ENCODE measurements around the gene RCN2. TPM values are rescaled to one million over a fixed set of nuclear protein-coding genes. Genes with fewer than 3 reads are reported as not detected.

RCN2 gene
- total and polyA plus RNA-seq, 2 donors (not counting 3 experiments of a cell fraction or from before 2014, with no cell fraction given) = 45.2 to 71.9 TPM

DNA sequence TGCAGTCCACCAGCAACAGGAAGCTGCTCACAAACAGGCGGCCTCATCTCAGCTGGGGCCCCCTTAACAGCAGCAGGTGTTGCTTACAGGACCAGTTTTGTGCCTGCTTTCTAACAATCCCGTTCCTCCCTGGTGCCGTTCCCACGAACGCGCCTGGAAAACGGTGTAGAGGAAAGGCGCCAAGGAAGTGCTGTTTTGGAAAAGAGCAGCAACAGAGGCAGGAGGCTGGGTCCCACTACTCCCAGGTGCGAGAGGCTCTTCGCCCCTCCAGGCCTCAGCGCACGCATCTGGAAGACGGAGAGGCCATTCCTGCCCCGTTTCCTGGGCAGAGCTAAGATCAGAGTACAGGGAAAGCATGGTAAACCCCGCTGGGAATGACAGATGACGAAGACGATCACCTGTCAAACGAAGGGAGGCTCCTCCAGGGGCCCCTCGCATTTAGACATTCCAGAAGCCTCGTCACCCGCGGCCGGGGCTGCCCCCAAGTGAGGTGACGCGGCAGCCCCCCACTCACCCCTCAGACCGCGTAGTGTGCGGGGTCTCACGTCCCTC, 27.0 kb upstream of the RCN2 start:
- Histone ChIP-seq H3K36me3 (ENCODE audit: control insufficient read depth in 2 of 2, extremely low read depth in 1 of 2, insufficient read depth in 2 of 2, low read length in 2 of 2) (no peaks in the 10 kb centered on the region), H3K79me2 (ENCODE audit: control insufficient read depth, insufficient read depth, low read length) (peaks cover 1% of the 10 kb centered on the region), H3K9me1 (replicated peaks; ENCODE audit: control insufficient read depth, extremely low read depth, insufficient read depth, low read length) (no peaks in the 10 kb centered on the region), H4K20me1 (replicated peaks; ENCODE audit: control insufficient read depth, extremely low read depth, insufficient read depth, low read length) (no peaks in the 10 kb centered on the region), H3K4me1 (ENCODE audit: control insufficient read depth, extremely low read depth, insufficient read depth, low read length) (peaks cover 12% of the 10 kb centered on the region), H3K9ac (replicated peaks; ENCODE audit: extremely low read depth, insufficient read depth, low read length) (peak overlapping the region; percentile 64), H2AFZ (ENCODE audit: low read depth, low read length) (peak overlapping the region; percentile 99), H3K27ac (ENCODE audit: insufficient read depth, low read depth, low read length) (peak overlapping the region; percentile 37), H3K9me3 (replicated peaks; ENCODE audit: control insufficient read depth, insufficient read depth, low read length) (no peaks in the 10 kb centered on the region), H3K27me3 (ENCODE audit: control insufficient read depth in 2 of 2, insufficient read depth in 2 of 2, low read length in 2 of 2) (no peaks in the 10 kb centered on the region), H3K4me2 (ENCODE audit: insufficient read depth, low read length) (peak overlapping the region; percentile 60), H3K4me3 (replicated peaks in 1 of 3; ENCODE audit: insufficient read depth in 1 of 3, low read depth in 1 of 3, low read length in 3 of 3) (peak overlapping the region; percentile 29 to 98 (median 59))
- FAIRE-seq (no peak), DNase-seq (ENCODE audit: low read depth, low spot score) (peak; percentile 42)
- ChIA-PET POLR2A (interaction anchor here (1.4 kb wide), 1 partner anchor 27 kb away, joined by 3 read pairs; the partner anchor contains the start of gene RCN2), CTCF (interaction anchor here (1.0 kb wide), 1 partner anchor 203 kb away, joined by 4 read pairs; no protein-coding TSS in a partner anchor)
- dilution Hi-C loops (cut with MboI; ENCODE audit: extremely low pct_ligation_motif_present, low sequenced_read_pairs) (no loop called here), intact Hi-C loops (cut with micrococcal nuclease) (loop anchor here (1.0 kb wide), 1 partner anchor 27 kb away; the partner anchor contains the start of gene RCN2)
- TF ChIP-seq, protein P1, sequence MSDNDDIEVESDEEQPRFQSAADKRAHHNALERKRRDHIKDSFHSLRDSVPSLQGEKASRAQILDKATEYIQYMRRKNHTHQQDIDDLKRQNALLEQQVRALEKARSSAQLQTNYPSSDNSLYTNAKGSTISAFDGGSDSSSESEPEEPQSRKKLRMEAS (IDR thresholded peaks at IDR 0.05; ENCODE audit: insufficient read depth, insufficient read length) = no peak
- no peak for TF ChIP-seq POLR2AphosphoS5 (IDR thresholded peaks at IDR 0.05; ENCODE audit: insufficient read depth, low read depth, low read length)
- no peak for TF ChIP-seq GATA2 (IDR thresholded peaks at IDR 0.05; ENCODE audit: insufficient read depth, insufficient read length, low read depth, low read length)
- no peak for TF ChIP-seq JUN (IDR thresholded peaks at IDR 0.05; ENCODE audit: borderline replicate concordance, insufficient read depth, insufficient read length, low read depth)
- TF ChIP-seq, protein P2, sequence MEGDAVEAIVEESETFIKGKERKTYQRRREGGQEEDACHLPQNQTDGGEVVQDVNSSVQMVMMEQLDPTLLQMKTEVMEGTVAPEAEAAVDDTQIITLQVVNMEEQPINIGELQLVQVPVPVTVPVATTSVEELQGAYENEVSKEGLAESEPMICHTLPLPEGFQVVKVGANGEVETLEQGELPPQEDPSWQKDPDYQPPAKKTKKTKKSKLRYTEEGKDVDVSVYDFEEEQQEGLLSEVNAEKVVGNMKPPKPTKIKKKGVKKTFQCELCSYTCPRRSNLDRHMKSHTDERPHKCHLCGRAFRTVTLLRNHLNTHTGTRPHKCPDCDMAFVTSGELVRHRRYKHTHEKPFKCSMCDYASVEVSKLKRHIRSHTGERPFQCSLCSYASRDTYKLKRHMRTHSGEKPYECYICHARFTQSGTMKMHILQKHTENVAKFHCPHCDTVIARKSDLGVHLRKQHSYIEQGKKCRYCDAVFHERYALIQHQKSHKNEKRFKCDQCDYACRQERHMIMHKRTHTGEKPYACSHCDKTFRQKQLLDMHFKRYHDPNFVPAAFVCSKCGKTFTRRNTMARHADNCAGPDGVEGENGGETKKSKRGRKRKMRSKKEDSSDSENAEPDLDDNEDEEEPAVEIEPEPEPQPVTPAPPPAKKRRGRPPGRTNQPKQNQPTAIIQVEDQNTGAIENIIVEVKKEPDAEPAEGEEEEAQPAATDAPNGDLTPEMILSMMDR (IDR thresholded peaks at IDR 0.05; ENCODE audit: extremely low read depth in 1 of 2, insufficient read depth in 1 of 2, low read depth in 1 of 2, low read length in 2 of 2) = no peak
- TF ChIP-seq MYC (IDR thresholded peaks at IDR 0.05; ENCODE audit: low read depth, low read length) = no peak
- no peak for TF ChIP-seq FOS (IDR thresholded peaks at IDR 0.05; ENCODE audit: borderline replicate concordance, insufficient read depth, low read length)
- no peak for TF ChIP-seq POLR2A (IDR thresholded peaks at IDR 0.05; ENCODE audit: low read depth, low read length)
- TF ChIP-seq EZH2 (IDR thresholded peaks at IDR 0.05; ENCODE audit: borderline replicate concordance, low read depth, low read length, severe bottlenecking) = no peak
- no TSS peak for BruUV-seq (replicated peaks)
